HG03159 (cell line): ENCODE data around the gene ID3.
A peak's percentile ranks its signal among the peaks of the same experiment; 100 is the strongest.
"Not testable (repeated sequence)": the region's sequence is repeated elsewhere in the genome, so short reads cannot be mapped to it uniquely, and the experiment has no call there.

Source experiments
- ATAC-seq: cut with Tn5 transposase; IDR thresholded peaks from one replicate; pipeline ENCODE4 v1.9.1; 2021; ENCODE audit warnings: mild to moderate bottlenecking, moderate library complexity; ENCODE audit not compliant: unreplicated experiment

ID3 gene

GRCh38 chr1:23553231-23554126 is 5.8 kb downstream of the ID3 start:
- ATAC-seq, result no peak

DNA sequence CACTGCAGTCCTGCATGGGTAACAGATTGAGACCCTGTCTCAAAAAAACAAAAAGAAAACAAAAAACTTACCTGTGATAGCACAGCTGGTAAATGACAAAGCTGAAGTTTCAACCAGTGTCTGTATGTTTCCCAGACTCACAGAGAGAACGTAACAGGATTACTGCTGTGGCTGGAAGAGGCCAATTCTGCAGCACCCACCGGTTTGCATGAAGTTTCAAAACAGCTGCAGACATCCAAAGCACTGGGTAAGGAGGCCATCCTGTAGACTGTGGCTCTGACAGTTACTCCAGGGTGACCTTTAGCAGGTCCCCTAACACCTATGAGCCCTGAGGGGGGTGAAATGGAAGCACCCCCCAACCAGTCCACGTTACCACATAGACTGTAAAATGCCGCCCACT is 7.5 kb downstream of the ID3 start:
- ATAC-seq, result no peak

GRCh38 chr1:23548704-23549143 is 10.6 kb downstream of the ID3 start:
- ATAC-seq, result no peak

GRCh38 chr1:23546897-23547584 is 12.3 kb downstream of the ID3 start:
- no peak for ATAC-seq

GRCh38 chr1:23545851-23546250 is 13.4 kb downstream of the ID3 start:
- ATAC-seq, result no peak

DNA sequence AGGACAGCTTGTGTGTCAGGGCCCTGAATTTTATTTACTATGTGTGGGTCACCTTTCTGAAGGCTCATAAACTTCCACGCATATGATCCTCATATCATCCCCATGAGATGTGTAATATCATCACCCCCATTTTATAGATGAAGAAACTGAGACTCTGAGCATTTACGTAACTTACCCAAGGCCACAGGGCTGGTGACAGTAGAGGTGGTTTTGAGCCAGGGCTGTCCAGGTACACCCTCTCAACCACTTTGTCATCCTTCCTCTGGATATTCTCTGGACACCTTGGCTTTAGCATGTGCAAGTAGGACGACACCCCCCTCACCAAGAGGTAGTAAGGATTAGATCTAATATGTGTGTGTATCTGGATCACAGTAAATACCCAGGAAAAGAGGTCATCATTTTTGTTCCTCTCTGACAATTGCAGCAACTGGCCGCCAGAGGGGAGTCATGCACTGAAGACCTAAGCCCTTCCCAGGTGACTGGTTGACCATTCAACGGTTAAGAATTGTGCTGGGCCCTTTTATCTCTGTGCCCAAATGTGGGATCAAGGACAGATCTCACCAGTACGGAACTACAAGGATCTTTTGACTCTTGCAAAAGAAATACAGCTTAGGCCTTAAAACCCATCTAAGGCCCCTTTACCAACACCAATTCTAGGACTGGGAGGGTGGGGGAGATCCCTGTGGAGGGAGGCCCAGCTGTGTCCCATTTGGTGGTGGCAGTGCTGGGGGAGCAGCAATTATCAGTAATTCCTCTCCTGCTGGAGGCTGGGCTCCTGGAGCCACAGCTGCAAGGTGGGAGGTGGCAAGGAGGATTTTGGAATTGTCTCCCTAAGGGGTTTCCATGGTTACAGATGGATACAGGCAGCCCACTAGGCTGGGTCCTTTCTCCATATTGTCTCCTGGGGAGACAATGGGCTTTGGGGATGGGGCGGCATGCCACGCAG is 14.6 kb downstream of the ID3 start:
- ATAC-seq, result no peak

- ATAC-seq, result no peak
These were observed 15.4 kb downstream of the ID3 start for GRCh38 chr1:23543707-23544443.

DNA sequence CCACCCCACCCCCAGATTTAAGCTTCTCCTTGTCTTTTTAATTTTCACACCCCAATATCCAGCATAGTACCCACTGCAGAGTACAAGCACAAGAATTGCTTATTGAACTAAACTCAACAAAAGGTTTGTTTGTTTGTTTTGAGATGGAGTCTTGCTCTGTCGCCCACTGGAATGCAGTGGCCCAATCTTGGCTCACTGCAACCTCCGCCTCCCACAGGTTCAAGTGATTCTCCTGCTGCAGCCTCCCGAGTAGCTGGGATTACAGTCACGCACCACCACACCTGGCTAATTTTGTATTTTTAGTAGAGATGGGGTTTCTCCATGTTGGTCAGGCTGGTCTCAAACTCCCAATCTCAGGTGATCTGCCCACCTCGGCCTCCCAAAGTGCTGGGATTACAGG is 16.4 kb downstream of the ID3 start:
- ATAC-seq, result not testable (repeated sequence)

DNA sequence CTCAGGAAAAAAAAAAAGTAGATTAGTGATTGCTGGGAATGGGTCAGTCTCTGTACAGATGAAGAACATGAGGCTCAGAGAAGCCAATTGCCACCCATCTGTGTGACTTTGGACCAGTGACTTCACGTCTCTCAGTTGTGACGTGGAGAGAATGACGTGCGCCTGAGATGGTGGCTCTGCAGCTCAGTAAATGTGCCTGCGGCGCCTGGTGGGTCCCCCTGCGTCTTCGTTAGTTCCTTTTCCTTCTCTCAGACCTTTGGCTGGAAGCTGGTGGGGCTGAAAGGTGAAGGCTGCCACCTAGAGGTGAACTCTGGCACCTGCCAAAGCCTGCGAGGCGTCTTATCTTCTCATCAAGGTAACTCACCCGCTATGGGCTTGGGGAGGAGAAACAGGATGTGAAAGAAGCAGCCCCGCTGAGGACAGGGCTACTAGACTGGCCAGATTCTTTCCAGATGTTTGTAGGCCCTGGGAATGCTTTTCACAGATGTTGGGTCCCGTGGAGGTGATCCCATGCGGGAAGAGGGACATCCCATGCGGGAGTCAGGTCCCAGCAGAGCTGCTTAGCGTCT is 19.5 kb downstream of the ID3 start:
- peak; percentile 79 for ATAC-seq

DNA sequence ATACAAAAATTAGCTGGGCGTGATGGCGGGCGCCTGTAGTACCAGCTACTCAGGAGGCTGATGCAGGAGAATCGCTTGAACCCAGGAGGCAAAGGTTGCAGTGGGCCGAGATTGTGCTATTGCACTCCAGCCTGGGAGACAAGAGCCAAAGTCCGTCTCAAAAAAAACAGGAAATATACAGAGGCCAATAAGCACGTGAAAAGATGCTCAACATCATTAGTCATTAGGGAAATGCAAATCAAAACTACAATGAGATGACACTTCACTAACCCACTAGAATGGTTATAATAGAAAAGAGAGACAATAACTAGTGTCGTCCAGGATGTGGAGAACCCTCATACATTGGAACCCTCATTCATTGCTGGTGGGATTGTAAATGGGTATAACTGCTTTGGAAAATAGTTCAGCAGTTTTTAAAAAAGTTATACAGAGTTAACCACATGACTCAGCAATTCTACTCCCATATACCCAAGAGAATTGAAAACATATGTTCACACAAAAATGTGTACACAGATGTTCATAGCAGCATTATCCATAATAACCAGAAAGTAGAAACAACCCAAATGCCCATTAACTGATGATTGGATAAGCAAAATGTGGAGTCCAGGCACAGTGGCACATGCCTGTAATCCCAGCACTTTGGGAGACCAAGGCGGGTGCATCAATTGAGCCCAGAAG is 21.9 kb downstream of the ID3 start:
- no peak for ATAC-seq

- no peak for ATAC-seq
These were observed 25.9 kb downstream of the ID3 start for GRCh38 chr1:23533246-23534023.

GRCh38 chr1:23531562-23532094 is 27.7 kb downstream of the ID3 start:
- ATAC-seq, result no peak

- no peak for ATAC-seq
These were observed 28.3 kb downstream of the ID3 start, which contains the start of gene E2F2 for GRCh38 chr1:23530747-23531561. E2F2 (minus strand) TSS chr1:23531233; CDS start chr1:23530793, 440 bp downstream.

DNA sequence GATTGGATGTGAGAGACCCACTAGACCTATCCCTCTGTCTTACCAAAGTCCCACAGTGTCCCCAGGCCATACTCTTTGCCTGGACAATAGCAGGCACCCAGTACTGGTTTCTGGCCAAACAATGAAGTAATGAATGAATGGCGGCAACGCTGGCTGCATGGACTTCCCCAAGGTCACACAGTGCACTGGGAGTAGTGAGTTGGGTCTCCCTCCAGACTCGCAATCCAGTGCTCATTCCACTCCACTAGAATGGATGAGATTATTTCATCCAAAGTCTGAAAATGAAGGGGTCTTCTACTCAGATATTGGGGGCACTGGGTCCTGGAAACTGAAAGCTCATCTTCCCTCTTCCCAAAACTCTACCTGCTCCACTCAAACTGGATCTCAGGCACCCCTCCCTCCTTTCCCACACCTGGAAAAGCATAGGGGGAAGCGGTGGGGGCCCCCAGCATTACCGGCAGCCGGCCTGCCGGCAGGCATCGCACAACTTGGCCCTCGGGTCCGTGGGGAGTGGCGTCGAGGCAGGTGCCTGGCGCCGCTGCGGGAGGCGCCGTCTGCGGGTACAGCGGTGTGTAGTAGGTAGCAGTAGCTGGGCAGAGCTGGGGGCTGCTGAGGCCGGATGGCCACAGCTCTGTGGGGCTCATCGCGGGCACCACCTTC is 29.1 kb downstream of the ID3 start:
- no peak for ATAC-seq

DNA sequence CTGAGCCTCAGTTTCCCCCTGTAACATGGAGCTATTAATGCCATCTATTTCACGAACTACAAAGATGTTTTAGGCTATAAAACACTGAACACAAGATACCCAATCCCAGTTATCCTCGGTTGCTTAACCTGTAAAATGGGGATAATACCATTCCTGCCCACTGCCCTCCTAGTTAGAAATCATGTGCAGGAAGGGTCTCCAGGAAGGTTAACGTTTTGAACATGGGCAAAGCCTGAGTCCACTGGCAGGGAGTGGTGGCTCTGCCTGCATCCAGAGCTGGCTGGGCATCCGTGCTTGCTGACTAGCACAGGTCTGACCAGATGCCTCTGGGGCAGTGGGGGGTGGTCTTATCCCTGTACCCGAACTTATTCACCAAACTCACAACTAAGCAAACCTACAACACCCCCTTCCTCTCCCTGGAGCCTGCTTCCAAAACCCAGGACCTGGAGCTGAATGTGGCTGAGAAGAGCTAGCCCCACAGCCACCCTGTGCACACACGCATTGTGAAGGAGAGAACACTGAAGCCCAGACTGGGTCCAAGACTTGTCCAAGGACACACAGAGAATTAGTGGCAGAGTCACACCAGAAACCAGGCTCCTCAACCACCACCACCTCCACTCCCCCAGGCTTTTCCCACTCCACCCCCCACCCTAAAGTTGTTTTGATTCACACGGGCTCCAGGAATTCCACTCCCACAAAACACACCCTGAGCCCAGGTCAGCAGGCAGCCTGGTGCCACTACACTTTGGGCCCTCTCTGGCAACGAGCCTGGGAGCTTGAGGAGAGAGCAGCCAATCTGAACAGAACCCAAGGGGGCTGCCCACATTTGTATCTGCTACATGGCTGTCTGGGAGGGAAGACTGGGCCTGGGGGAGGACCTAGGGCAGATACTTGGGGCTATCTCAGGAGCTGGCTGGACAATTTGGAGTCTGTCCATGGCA is 29.9 kb downstream of the ID3 start:
- no peak for ATAC-seq
